CD4-positive, alpha-beta T cell treated with Interleukin-4 for 1 hour (primary cell): ENCODE measurements around the gene MS4A2.
"Not testable (repeated sequence)": the region's sequence is repeated elsewhere in the genome, so short reads cannot be mapped to it uniquely, and the experiment has no call there.

Source experiments
- DNase-seq, 2 donors: peaks; one replicate each; pipeline ENCODE4 v3.0.0-alpha.2; 2020 to 2022

Gene MS4A2

GRCh38 chr11:60088364-60088763, at the start of gene MS4A2:
Gene MS4A2, plus strand, starts transcription at chr11:60088664. Its CDS starts 102 bp downstream, at chr11:60088766.
- no peak for DNase-seq

GRCh38 chr11:60040109-60040508, 48.4 kb upstream of the MS4A2 start, which contains the start of gene OOSP2:
Gene OOSP2, plus strand, starts transcription at chr11:60040409. Its CDS starts 51 bp downstream, at chr11:60040460.
- no peak for DNase-seq

GRCh38 chr11:60050422-60050821, 38.0 kb upstream of the MS4A2 start:
- not testable (repeated sequence) for DNase-seq

GRCh38 chr11:60050839-60051238, 37.6 kb upstream of the MS4A2 start:
- DNase-seq, result not testable (repeated sequence)

GRCh38 chr11:60056349-60056969, 32.0 kb upstream of the MS4A2 start, which contains the start of gene MS4A3:
Gene MS4A3, plus strand, starts transcription at chr11:60056665. Its CDS starts 4,496 bp downstream, at chr11:60061161.
- no peak for DNase-seq

GRCh38 chr11:60059052-60059451, 29.4 kb upstream of the MS4A2 start:
- no peak for DNase-seq

GRCh38 chr11:60059521-60060240, 28.8 kb upstream of the MS4A2 start:
- DNase-seq, result no peak

- DNase-seq, result no peak
These were observed 24.4 kb upstream of the MS4A2 start for GRCh38 chr11:60064111-60064510.

GRCh38 chr11:60065801-60066200, 22.7 kb upstream of the MS4A2 start:
- DNase-seq, result no peak

GRCh38 chr11:60069450-60069849, 19.0 kb upstream of the MS4A2 start:
- no peak for DNase-seq

- DNase-seq, result not testable (repeated sequence)
These were observed 16.8 kb upstream of the MS4A2 start for GRCh38 chr11:60071644-60072043.

- DNase-seq, result no peak
These were observed 11.1 kb upstream of the MS4A2 start for GRCh38 chr11:60077216-60077817.

- no peak for DNase-seq
These were observed 10.5 kb upstream of the MS4A2 start for GRCh38 chr11:60077981-60078380.

GRCh38 chr11:60078745-60079144, 9.7 kb upstream of the MS4A2 start:
- DNase-seq, result no peak

GRCh38 chr11:60080535-60080934, 7.9 kb upstream of the MS4A2 start:
- DNase-seq, result no peak

GRCh38 chr11:60084631-60085273, 3.7 kb upstream of the MS4A2 start:
- DNase-seq, result no peak

- no peak for DNase-seq
These were observed 2.6 kb upstream of the MS4A2 start for GRCh38 chr11:60085909-60086308.

- DNase-seq, result no peak
These were observed 1.2 kb upstream of the MS4A2 start for GRCh38 chr11:60087239-60087638.

GRCh38 chr11:60095477-60096120, 7.1 kb downstream of the MS4A2 start:
- DNase-seq, result no peak

GRCh38 chr11:60097189-60097588, 8.7 kb downstream of the MS4A2 start:
- no peak for DNase-seq

- no peak for DNase-seq
These were observed 10.0 kb downstream of the MS4A2 start for GRCh38 chr11:60098508-60098907.

GRCh38 chr11:60100516-60100915, 12.1 kb downstream of the MS4A2 start:
- no peak for DNase-seq

GRCh38 chr11:60101368-60101767, 12.9 kb downstream of the MS4A2 start:
- DNase-seq, result not testable (repeated sequence)
